ENCODE measurements around the gene PRKCA.

DNA sequence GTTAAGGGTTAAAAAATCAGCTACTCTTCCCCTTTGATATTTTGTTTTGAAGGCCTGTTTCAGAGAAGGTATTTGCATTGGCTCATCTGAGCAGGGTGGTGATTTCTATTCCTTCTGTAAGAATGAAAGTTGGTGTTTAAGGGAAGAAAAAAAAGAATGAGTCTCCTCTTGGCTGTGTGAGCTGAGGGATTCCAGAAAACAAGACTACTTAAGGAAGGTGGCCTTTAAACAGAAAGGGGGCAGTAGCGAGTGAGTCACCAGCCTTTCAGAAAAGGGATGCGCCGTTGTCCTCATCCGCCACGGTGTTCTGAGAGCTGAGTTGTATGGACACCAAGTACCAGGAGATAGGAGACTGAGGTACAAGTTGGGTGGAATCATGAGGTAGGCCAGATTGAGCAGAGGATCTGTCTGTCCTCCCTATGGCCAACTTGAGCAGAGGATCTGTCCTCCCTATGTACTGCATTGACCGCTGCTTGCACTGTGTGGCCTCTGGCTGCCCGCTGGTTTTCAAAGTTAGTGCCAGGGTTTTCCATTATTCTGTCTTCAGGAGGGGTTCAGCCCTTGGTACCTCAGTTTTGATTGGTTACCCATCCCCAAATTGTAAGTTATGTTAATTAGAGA is 8.2 kb downstream of the PRKCA start:
- TF ChIP-seq, protein P1, sequence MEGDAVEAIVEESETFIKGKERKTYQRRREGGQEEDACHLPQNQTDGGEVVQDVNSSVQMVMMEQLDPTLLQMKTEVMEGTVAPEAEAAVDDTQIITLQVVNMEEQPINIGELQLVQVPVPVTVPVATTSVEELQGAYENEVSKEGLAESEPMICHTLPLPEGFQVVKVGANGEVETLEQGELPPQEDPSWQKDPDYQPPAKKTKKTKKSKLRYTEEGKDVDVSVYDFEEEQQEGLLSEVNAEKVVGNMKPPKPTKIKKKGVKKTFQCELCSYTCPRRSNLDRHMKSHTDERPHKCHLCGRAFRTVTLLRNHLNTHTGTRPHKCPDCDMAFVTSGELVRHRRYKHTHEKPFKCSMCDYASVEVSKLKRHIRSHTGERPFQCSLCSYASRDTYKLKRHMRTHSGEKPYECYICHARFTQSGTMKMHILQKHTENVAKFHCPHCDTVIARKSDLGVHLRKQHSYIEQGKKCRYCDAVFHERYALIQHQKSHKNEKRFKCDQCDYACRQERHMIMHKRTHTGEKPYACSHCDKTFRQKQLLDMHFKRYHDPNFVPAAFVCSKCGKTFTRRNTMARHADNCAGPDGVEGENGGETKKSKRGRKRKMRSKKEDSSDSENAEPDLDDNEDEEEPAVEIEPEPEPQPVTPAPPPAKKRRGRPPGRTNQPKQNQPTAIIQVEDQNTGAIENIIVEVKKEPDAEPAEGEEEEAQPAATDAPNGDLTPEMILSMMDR (IDR thresholded peaks at IDR 0.05), result no peak
- TF ChIP-seq POLR2A (IDR thresholded peaks at IDR 0.05), result no peak
